NCI-H1105 (cell line): ENCODE measurements around the gene MYO16.
A peak's percentile ranks its signal among the peaks of the same experiment; 100 is the strongest.

Experiments used
- DNase-seq: peaks from one replicate; lab custom pipeline; 2025; lab: John Stamatoyannopoulos, UW

The MYO16 gene

GRCh38 chr13:109126891-109127641 lies 497.7 kb downstream of the MYO16 start:
- no peak for DNase-seq

GRCh38 chr13:109128121-109128520 lies 498.7 kb downstream of the MYO16 start:
- no peak for DNase-seq

GRCh38 chr13:109130093-109130835 lies 500.9 kb downstream of the MYO16 start:
- DNase-seq, result no peak

DNA sequence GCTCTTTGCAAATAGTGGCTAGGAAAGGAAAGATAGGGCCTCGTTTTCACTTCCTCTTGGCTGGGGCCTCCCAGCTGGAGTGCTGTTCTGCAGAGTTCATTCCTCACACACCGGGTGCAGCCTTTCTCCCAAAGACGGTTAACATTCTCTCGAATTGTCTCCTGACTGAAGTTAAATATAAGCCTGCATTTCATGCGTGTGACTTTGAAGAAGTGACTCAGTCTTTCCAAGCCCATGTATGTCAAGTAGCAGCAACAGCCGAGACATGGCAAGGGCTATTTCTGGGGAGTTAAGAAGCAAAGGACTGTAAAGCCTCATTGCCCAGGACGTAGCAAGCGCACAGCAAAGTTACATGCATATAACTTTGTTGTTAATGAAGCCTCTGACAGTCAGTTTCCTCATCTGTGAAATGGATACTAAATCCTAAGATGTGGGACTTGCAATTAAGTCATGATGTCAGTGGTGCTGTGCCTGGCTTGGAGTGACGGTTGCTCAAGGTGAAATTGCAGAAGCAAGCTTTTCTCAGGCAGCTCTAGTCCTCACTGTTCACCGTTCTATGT lies 502.4 kb downstream of the MYO16 start:
- DNase-seq, result no peak

DNA sequence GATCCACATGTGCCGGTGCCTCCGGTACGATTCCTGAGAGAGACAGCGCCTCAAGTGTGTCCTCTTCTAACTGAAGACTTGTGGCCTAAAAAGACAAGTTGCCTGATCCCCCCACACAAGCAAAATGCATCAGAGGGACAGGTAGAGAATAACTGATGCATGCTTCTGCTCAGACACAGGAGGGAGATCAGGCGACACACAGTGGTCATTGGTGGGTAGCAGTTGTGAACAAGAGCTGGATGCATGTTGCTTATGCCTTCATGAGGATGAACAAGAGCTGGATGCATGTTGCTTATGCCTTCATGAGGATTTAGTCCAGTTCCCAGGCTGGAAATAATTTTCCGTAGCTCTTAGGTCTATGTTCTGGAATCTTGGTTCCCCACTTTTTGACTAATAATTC lies 505.6 kb downstream of the MYO16 start:
- no peak for DNase-seq

GRCh38 chr13:109136873-109137272 lies 507.5 kb downstream of the MYO16 start:
- DNase-seq, result no peak

GRCh38 chr13:109139346-109139745 lies 509.9 kb downstream of the MYO16 start:
- DNase-seq, result no peak

GRCh38 chr13:109140054-109140453 lies 510.6 kb downstream of the MYO16 start:
- no peak for DNase-seq

DNA sequence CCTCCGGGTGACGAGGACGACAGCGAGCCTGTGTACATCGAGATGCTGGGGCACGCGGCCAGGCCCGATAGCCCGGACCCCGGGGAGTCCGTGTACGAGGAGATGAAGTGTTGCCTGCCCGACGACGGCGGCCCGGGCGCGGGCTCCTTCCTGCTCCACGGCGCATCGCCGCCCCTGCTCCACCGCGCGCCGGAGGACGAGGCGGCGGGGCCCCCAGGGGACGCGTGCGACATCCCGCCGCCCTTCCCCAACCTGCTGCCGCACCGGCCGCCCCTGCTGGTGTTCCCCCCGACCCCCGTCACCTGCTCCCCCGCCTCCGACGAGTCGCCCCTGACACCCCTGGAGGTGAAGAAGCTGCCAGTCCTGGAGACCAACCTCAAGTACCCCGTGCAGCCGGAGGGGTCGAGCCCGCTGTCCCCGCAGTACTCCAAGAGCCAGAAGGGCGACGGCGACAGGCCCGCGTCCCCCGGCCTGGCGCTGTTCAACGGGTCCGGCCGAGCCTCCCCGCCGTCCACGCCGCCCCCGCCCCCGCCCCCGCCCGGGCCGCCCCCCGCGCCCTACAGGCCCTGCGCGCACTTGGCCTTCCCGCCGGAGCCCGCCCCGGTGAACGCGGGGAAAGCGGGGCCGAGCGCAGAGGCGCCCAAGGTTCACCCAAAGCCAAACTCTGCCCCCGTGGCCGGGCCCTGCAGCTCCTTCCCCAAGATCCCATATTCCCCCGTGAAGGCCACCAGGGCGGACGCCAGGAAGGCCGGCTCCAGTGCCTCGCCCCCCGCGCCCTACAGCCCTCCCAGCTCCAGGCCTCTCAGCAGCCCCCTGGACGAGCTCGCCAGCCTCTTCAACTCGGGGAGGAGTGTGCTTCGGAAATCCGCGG lies 511.3 kb downstream of the MYO16 start:
- DNase-seq, result no peak

DNA sequence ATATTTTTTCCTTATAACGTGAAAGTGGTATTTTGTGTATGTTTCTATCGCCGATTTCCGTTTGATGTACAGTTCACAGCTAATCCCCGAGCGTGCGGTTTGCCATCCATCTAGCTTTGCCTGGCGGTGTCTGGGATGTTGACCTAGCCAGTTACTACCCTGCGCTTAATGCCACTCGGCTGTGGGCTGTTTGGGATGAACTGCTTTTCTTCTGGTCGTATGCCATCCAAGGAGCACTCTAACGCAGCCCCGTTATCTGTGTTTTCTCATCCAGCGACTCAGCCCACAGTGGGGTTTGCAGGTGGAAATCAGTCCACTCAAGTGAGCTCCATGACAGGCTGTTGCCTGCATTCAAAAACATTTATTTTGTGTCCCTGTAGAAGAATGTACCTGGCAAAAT lies 512.3 kb downstream of the MYO16 start:
- no peak for DNase-seq

DNA sequence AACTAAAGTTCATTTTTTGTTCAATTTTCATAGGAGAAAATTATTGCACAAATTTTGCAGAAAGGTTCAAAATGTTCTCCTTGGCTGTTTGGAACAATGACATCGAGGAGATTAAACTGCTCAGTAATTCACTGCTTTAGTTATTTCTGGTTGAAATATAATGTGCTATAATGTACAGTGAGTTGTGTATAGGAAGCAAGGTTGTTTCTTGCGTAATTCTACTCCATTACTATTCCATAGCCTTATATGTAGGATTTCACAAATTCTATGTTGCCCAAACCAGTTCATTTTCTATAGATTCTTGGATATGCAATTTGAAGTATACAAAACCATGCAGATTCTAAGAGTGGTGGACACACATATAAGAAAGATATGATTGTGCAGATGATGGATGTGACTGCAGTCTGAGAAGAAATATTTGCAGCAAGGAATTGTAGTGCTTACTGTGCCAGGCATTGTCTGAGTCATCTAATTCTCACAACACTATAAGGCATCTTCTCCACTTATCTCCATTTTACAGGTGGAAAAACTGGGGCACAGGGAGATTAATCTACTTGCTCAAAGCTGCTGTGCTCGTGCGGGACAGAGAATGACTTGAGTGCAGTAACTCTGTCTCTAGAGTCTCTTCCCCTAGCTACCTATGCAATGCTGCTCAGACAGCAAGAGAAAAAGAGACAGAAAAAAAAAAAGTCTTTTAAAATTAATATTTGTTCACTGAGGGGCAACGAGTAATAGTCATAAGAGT lies 515.5 kb downstream of the MYO16 start:
- DNase-seq, result no peak

- peak; percentile 62 for DNase-seq
Observed at GRCh38 chr13:109145631-109146030, 516.2 kb downstream of the MYO16 start.

DNA sequence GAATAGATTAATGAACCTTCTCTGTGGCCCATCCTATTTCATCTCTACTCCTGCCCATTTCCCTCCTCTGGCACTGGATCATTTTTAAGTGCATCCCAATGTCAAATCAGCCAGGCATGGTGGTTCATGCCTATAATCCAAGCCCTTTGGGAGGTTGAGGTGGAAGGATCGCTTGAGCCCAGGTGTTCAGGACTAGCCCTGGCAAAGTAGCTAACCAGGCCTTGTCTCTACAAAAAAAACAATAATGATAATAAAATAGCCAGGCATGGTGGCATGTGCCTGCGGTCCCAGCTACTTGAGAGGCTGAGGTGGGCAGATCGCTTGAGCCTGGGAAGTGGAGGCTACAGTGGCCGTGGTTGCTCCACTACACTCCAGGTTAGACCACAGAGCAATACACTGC lies 517.0 kb downstream of the MYO16 start:
- DNase-seq, result no peak

DNA sequence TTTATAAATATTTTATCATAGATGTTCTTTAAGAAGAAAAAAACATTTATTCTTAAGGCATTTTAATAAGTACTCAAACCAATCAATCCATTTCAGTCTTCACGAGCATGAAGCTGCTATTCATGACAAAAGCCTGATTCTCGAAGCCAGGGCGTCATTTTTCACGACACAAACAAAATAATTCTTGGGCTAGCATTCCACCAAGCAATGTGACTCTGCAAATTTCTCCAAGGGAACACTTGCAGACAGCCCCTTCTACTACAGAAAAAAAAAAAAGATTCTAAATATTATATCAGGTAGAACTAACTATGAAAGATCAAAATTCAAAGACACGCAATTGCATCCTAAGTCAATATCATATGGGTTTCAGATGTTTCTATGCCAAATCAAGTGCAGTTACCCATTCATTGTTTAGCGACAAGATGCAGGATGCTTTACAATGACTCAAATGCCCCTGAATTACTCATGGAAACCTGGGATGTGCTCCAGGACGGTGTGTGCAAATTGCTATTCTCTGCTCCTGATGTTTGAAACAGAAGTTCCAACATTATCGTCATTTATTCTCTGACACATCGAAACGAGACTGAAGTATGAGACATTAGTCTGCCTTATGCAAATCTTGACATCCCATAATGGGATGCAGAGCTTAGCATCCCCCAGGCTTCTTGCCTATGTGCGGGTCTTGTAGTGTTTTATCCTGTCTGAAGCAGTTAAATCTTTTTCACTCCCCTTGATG lies 517.7 kb downstream of the MYO16 start:
- DNase-seq, result no peak

GRCh38 chr13:109148243-109148642 lies 518.8 kb downstream of the MYO16 start:
- no peak for DNase-seq

GRCh38 chr13:109150696-109151095 lies 521.3 kb downstream of the MYO16 start:
- no peak for DNase-seq

DNA sequence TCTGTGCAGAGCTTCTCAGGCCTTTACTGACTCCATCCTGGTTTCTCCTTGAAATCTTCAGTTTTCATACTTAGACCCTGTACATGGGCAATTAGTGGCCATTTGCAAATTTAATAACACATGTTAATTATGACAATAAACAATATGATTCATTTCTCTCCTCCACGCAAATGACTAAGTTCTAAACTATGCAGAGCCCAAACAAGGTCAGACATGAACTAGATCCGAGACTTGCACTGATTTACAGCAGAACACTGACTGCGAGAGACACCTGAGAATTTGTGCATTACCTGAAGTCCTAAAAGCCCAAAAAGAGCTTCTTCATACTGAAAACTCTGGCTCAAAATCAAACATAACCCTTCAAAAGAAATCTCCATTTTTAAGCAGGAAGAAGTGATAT lies 521.8 kb downstream of the MYO16 start:
- no peak for DNase-seq

- DNase-seq, result no peak
Observed at GRCh38 chr13:109151696-109152095, 522.3 kb downstream of the MYO16 start.

DNA sequence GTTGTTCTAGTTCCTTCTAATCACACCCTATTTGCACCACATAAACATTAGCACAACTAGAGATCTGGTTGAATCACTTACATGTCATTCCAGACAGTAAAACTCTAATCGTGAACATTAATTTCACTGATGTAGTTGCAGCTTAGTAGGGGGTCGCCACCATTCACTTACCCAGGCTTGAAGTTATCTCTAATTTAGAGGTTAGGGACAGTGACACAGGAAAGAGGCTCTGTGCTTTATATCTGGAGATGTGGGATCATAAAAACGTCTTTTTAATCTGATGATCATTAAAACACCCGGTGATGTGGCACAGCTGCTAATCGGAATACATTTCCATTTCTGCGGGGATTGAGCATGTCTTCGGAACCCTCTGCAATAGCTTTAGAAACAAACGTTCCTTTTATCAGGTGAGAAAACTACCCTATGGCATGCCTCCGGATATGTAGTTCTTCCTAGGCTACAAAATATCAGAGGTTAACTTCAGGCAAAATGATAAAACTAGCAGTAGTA lies 523.0 kb downstream of the MYO16 start:
- no peak for DNase-seq

GRCh38 chr13:109152941-109153340 lies 523.5 kb downstream of the MYO16 start:
- no peak for DNase-seq

DNA sequence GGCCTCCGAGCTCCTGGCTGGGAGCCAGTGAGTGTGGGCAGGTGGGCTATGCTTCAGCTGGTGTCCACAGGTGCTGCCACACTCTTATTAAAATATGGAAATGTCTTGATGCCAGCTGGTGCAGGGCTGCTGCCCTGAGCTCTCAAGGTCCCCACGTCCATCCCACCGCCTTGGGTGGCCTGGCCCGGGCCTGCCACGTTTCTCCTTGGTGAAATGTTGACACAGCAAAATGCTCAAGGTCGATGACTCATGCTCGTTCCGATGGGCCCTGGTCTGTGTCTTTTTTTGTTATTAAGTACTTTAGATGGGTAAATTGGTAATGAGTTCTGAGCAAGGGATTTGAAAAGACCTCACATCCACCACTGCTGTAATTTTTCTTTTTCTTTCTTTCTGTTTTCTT lies 524.7 kb downstream of the MYO16 start:
- no peak for DNase-seq
